Left ventricle myocardium inferior (tissue), 1 donor: ENCODE data around the gene RAD17. TPM values are rescaled to one million over a fixed set of nuclear protein-coding genes. Genes with fewer than 3 reads are reported as not detected.
"Not testable (repeated sequence)": the region's sequence is repeated elsewhere in the genome, so short reads cannot be mapped to it uniquely, and the experiment has no call there.

Source experiments
- DNase-seq: peaks from one replicate; pipeline ENCODE4 v3.0.0-alpha.2; 2020
- H3K27ac ChIP-seq: fragments of 200-600 bp; replicated peaks from 2 replicates; pipeline ENCODE4 v1.8.0; 2021
- H3K27me3 ChIP-seq: fragments of 200-600 bp; 2 replicates; pipeline ENCODE4 v1.8.0; 2021; ENCODE audit warnings: low read depth
- H3K36me3 ChIP-seq: fragments of 200-600 bp; 2 replicates; pipeline ENCODE4 v1.8.0; 2021
- H3K4me1 ChIP-seq: fragments of 200-600 bp; 2 replicates; pipeline ENCODE4 v1.8.0; 2021
- H3K4me3 ChIP-seq: fragments of 200-600 bp; 2 replicates; pipeline ENCODE4 v1.8.0; 2021; ENCODE audit warnings: mild to moderate bottlenecking, moderate library complexity
- H3K9me3 ChIP-seq: fragments of 200-600 bp; replicated peaks from 2 replicates; pipeline ENCODE4 v1.8.0; 2021
- CTCF ChIP-seq: fragments of 200-600 bp; IDR thresholded peaks from 2 replicates; pipeline ENCODE4 v1.8.0; 2021; ENCODE audit warnings: antibody characterized with exemption, mild to moderate bottlenecking, borderline replicate concordance
- intact Hi-C: fragments of 100-400 bp; cut with micrococcal nuclease; formaldehyde crosslinking; loops from one replicate; pipeline ENCODE4 v1.11.0; 2022
- total RNA-seq: library from RNA; stranded (reverse); fragmentation: NEBNext Ultra II Directional; extraction: Animal tissue kit (Norgen Biotek cat#: 25700); gene quantifications from one replicate; pipeline ENCODE4 v1.2.1, GENCODE V29; 2021
- donor health status: DM: no; HTN: yes; CAD: no; lungs with severe emphysema.

RAD17 gene
- total RNA-seq, 1 donor from 2014 or later = 19.4 TPM

GRCh38 chr5:69368458-69369339 is 919 bp upstream of the RAD17 start:
- Histone ChIP-seq H3K9me3 (no peaks in the 10 kb centered on the region), H3K27ac (peak overlapping the region; percentile 97), H3K27me3 (no peaks in the 10 kb centered on the region), H3K4me1 (peaks cover 59% of the 10 kb centered on the region), H3K4me3 (peak overlapping the region; percentile 89), H3K36me3 (peaks cover 25% of the 10 kb centered on the region)
- intact Hi-C loops = no loop called here
- no peak for TF ChIP-seq CTCF
- DNase-seq = no peak

- DNase-seq, H3K27me3 ChIP-seq, intact Hi-C loops, H3K9me3 ChIP-seq: not testable (repeated sequence)
- peak overlapping the region; percentile 89 for H3K4me3 ChIP-seq
- H3K27ac ChIP-seq = peak overlapping the region; percentile 97
- peaks cover 49% of the 10 kb centered on the region for H3K4me1 ChIP-seq
- H3K36me3 ChIP-seq = peaks cover 30% of the 10 kb centered on the region
Measured at GRCh38 chr5:69370335-69370734, 717 bp downstream of the RAD17 start.

GRCh38 chr5:69372394-69372793 is 2.8 kb downstream of the RAD17 start:
- Histone ChIP-seq H3K4me1 (peaks cover 46% of the 10 kb centered on the region), H3K4me3 (no peak overlapping the region), H3K27ac (no peak overlapping the region), H3K27me3 (no peaks in the 10 kb centered on the region), H3K9me3 (no peaks in the 10 kb centered on the region), H3K36me3 (peaks cover 27% of the 10 kb centered on the region)
- intact Hi-C loops = no loop called here
- DNase-seq = no peak
- TF ChIP-seq CTCF = no peak

- Histone ChIP-seq H3K9me3 (no peaks in the 10 kb centered on the region), H3K4me3 (no peak overlapping the region), H3K4me1 (peaks cover 22% of the 10 kb centered on the region), H3K27me3 (no peaks in the 10 kb centered on the region), H3K36me3 (peaks cover 49% of the 10 kb centered on the region), H3K27ac (no peak overlapping the region)
- intact Hi-C loops = no loop called here
- DNase-seq = no peak
- no peak for TF ChIP-seq CTCF
Measured at GRCh38 chr5:69374911-69375446, 5.4 kb downstream of the RAD17 start.

- H3K36me3 ChIP-seq = peaks cover 82% of the 10 kb centered on the region
- no peak overlapping the region for H3K4me3 ChIP-seq
- DNase-seq = no peak
- no peaks in the 10 kb centered on the region for H3K27me3 ChIP-seq
- H3K27ac ChIP-seq = no peak overlapping the region
- H3K9me3 ChIP-seq = no peaks in the 10 kb centered on the region
- TF ChIP-seq CTCF = no peak
- intact Hi-C loops = no loop called here
- H3K4me1 ChIP-seq = no peaks in the 10 kb centered on the region
Measured at GRCh38 chr5:69378376-69378775, 8.8 kb downstream of the RAD17 start.
